ENCODE measurements around the gene ITGB7. TPM values are rescaled to one million over a fixed set of nuclear protein-coding genes. Genes with fewer than 3 reads are reported as not detected.

The ITGB7 gene
- total and polyA plus RNA-seq, 4 donors, result 0.61 to 0.79 (median 0.66) TPM

DNA sequence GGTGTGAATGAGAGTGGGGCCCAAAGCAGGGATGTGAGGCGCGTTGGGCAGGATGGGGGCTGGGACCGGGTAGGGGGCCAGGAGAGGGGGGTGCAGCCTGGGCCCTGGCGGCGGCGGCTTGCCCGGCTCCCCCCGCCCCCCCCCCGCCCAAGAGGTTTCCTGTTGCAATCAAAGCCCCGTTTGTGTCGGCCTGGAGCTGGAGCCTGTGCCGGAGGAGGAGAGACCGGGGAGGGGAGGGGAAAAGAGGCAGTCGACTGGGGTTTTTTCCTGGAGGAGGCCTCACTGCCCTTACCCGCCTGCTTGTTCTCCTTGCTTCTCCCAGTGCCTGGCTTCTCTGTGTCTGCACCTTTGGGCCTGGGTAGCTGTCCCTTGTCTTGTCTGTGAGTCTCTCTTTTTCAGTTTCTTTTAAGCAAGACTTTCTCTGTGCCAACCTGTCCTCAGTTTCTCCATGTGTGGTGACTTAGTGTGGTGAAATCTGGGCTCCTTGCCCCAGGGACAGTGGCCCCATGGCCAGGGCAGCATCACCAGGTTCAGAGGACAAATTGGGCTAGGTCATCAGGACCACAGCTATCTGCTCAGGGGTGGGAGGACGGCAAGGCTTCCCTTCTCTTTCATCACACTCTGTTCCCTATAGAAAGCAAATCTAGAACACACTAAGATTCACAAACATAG, 16.5 kb upstream of the ITGB7 start:
- WGBS (ENCODE audit: insufficient coverage), result 27% methylated on average over 8 of the region's 16 CpGs
- peak in 2 of 6 donors; percentile 57 to 79 for DNase-seq (ENCODE audit: low read depth in 4 of 6, low spot score in 6 of 6)
- peaks cover 6% of the 10 kb centered on the region for H3K36me3 ChIP-seq (ENCODE audit: control insufficient read depth, insufficient read depth, low read length)
- no peaks in the 10 kb centered on the region for H3K27me3 ChIP-seq (ENCODE audit: control insufficient read depth, insufficient read depth, low read length)
- H3K27ac ChIP-seq (ENCODE audit: low read depth, low read length), result peak overlapping the region; percentile 100
- peaks cover 65% of the 10 kb centered on the region for H3K4me1 ChIP-seq (ENCODE audit: control insufficient read depth, insufficient read depth, low read length)
- H3K4me3 ChIP-seq (ENCODE audit: low read depth, low read length), result no peak overlapping the region
- H3K9me3 ChIP-seq (ENCODE audit: control insufficient read depth, insufficient read depth, low read length), result no peaks in the 10 kb centered on the region

DNA sequence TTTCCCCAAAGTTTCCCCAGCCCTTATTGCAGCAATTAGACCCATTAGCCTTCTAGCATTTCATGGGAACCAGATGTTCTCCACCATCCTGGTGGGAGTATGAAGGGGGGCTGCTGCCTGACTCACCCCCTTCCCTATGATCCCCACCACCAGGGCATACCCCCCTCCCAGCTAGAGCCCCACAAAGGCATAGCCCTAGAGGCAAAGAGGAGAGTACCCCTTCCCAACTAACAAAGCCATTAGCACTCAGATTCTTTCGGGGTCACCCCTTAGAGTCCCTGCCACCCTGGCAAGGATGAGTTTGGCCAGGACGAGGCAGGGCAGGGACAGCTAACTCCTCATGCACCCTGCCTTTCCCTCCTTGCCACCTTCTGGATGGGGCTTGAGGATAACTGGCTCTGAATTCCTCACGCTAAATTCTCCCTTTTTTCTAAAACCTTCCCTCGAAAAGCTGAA, 15.8 kb upstream of the ITGB7 start:
- H3K9me3 ChIP-seq (ENCODE audit: control insufficient read depth, insufficient read depth, low read length), result no peaks in the 10 kb centered on the region

DNA sequence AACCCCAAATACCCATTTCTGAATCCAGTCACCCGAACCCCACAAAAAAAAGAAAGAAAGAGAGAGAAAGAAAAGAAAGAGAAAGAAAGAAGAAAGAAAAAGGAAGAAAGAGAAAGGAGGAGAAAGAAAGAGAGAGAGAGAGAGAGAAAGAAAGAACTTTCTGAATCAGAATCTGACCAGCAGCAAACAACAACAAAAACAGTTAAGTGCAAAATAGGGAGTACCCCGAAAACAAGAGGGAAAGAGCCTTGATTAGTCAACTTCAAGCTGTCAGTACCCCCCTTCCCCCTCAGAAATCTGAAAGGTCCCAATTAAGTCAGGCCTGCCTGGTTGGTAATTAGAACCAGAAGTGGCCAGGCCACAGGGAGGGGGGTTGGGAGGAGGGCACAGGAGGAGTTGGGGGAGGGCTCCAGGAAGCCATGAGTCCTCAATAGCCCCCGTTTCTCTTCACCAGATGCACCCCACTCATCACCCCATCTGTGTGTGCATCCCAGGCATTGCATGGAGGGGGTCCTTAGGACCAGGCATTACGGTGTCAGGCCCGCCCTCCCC, 15.2 kb upstream of the ITGB7 start:
- Histone ChIP-seq H3K27me3 (ENCODE audit: control insufficient read depth, insufficient read depth, low read length) (no peaks in the 10 kb centered on the region), H3K4me3 (ENCODE audit: low read depth, low read length) (no peak overlapping the region), H3K9me3 (ENCODE audit: control insufficient read depth, insufficient read depth, low read length) (no peaks in the 10 kb centered on the region), H3K4me1 (ENCODE audit: control insufficient read depth, insufficient read depth, low read length) (peaks cover 76% of the 10 kb centered on the region), H3K36me3 (ENCODE audit: control insufficient read depth, insufficient read depth, low read length) (peaks cover 2% of the 10 kb centered on the region), H3K27ac (ENCODE audit: low read depth, low read length) (peak overlapping the region; percentile 100)
- WGBS (ENCODE audit: insufficient coverage), result no CpG with 5 or more reads among the region's 5 CpGs
- DNase-seq (ENCODE audit: low read depth in 4 of 6, low spot score in 6 of 6), result no peak

More for the DNA sequence above, 15.8 kb upstream of the ITGB7 start:
- WGBS (ENCODE audit: insufficient coverage), result 22% methylated on average over 2 of the region's 4 CpGs
- peaks cover 6% of the 10 kb centered on the region for H3K36me3 ChIP-seq (ENCODE audit: control insufficient read depth, insufficient read depth, low read length)
- no peaks in the 10 kb centered on the region for H3K27me3 ChIP-seq (ENCODE audit: control insufficient read depth, insufficient read depth, low read length)
- no peak for DNase-seq (ENCODE audit: low read depth in 4 of 6, low spot score in 6 of 6)
- H3K4me3 ChIP-seq (ENCODE audit: low read depth, low read length), result no peak overlapping the region
- H3K4me1 ChIP-seq (ENCODE audit: control insufficient read depth, insufficient read depth, low read length), result peaks cover 70% of the 10 kb centered on the region
- peak overlapping the region; percentile 100 for H3K27ac ChIP-seq (ENCODE audit: low read depth, low read length)

- Histone ChIP-seq H3K9me3 (ENCODE audit: control insufficient read depth, insufficient read depth, low read length) (no peaks in the 10 kb centered on the region), H3K4me3 (ENCODE audit: low read depth, low read length) (peak overlapping the region; percentile 79), H3K27ac (ENCODE audit: low read depth, low read length) (peak overlapping the region; percentile 100), H3K27me3 (ENCODE audit: control insufficient read depth, insufficient read depth, low read length) (no peaks in the 10 kb centered on the region), H3K36me3 (ENCODE audit: control insufficient read depth, insufficient read depth, low read length) (no peaks in the 10 kb centered on the region), H3K4me1 (ENCODE audit: control insufficient read depth, insufficient read depth, low read length) (peaks cover 84% of the 10 kb centered on the region)
- under 1% methylated on average over 59 of the region's 72 CpGs for whole genome bisulfite sequencing (ENCODE audit: insufficient coverage)
- peak in 3 of 6 donors; percentile 47 to 85 (median 60) for DNase-seq (ENCODE audit: low read depth in 4 of 6, low spot score in 6 of 6)
These were observed 14.4 kb upstream of the ITGB7 start for GRCh38 chr12:53221203-53222080.

- Histone ChIP-seq H3K9me3 (ENCODE audit: control insufficient read depth, insufficient read depth, low read length) (no peaks in the 10 kb centered on the region), H3K4me3 (ENCODE audit: low read depth, low read length) (peak overlapping the region; percentile 79), H3K27me3 (ENCODE audit: control insufficient read depth, insufficient read depth, low read length) (no peaks in the 10 kb centered on the region), H3K27ac (ENCODE audit: low read depth, low read length) (peak overlapping the region; percentile 100), H3K36me3 (ENCODE audit: control insufficient read depth, insufficient read depth, low read length) (no peaks in the 10 kb centered on the region), H3K4me1 (ENCODE audit: control insufficient read depth, insufficient read depth, low read length) (peaks cover 81% of the 10 kb centered on the region)
- peak in 2 of 6 donors; percentile 80 to 91 for DNase-seq (ENCODE audit: low read depth in 4 of 6, low spot score in 6 of 6)
- WGBS (ENCODE audit: insufficient coverage), result under 1% methylated on average over 31 of the region's 42 CpGs
These were observed 13.7 kb upstream of the ITGB7 start for GRCh38 chr12:53220694-53221202.

DNA sequence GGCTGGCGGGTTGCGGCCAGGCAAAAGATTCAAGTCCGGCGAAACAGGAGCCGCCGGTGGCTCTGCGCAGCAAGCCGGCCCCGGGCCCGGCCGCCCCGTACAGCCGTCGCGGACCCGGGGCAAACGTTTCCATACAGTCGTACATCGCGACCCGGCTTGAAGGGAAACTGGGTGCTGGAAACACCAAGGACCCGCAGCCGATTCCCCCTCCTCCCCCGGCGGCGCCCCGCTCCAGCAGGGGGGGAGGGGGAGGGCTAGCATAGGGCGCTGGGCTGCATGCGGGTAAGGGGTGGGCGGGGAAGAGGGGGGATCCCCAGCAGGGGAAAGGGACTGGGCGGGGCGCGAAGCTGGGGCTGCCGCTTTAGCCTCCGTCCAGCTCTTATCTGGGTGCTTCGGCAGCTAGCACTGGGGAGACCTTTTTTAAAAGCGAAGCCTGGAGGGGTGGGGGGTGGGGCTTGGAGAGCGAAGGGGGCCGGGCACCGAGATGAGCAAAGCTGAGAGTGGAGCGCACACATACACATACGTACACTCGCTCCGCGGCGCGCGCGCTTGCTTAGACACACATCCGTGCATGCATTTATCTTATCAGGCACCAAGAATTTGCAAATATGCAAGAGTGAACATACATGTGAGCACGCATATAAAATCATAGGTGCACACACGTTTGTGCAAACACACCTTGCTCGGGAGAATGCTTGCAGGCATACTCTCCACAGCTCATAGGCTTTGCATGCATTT, 13.1 kb upstream of the ITGB7 start:
- Histone ChIP-seq H3K27me3 (ENCODE audit: control insufficient read depth, insufficient read depth, low read length) (no peaks in the 10 kb centered on the region), H3K4me3 (ENCODE audit: low read depth, low read length) (peak overlapping the region; percentile 79), H3K4me1 (ENCODE audit: control insufficient read depth, insufficient read depth, low read length) (peaks cover 80% of the 10 kb centered on the region), H3K9me3 (ENCODE audit: control insufficient read depth, insufficient read depth, low read length) (no peaks in the 10 kb centered on the region), H3K36me3 (ENCODE audit: control insufficient read depth, insufficient read depth, low read length) (peaks cover 2% of the 10 kb centered on the region), H3K27ac (ENCODE audit: low read depth, low read length) (peak overlapping the region; percentile 100)
- DNase-seq (ENCODE audit: low read depth in 4 of 6, low spot score in 6 of 6), result peak in 4 of 6 donors; percentile 51 to 91 (median 87)
- 1% methylated on average over 40 of the region's 53 CpGs for WGBS (ENCODE audit: insufficient coverage)

- peaks cover 6% of the 10 kb centered on the region for H3K36me3 ChIP-seq (ENCODE audit: control insufficient read depth, insufficient read depth, low read length)
- peak overlapping the region; percentile 79 for H3K4me3 ChIP-seq (ENCODE audit: low read depth, low read length)
- peaks cover 75% of the 10 kb centered on the region for H3K4me1 ChIP-seq (ENCODE audit: control insufficient read depth, insufficient read depth, low read length)
- WGBS (ENCODE audit: insufficient coverage), result 11% methylated on average over 26 of the region's 27 CpGs
- H3K27ac ChIP-seq (ENCODE audit: low read depth, low read length), result peak overlapping the region; percentile 100
- H3K9me3 ChIP-seq (ENCODE audit: control insufficient read depth, insufficient read depth, low read length), result no peaks in the 10 kb centered on the region
- H3K27me3 ChIP-seq (ENCODE audit: control insufficient read depth, insufficient read depth, low read length), result no peaks in the 10 kb centered on the region
- peak in 1 of 6 donors; percentile 50 for DNase-seq (ENCODE audit: low read depth in 4 of 6, low spot score in 6 of 6)
These were observed 12.4 kb upstream of the ITGB7 start for GRCh38 chr12:53219292-53219955.

DNA sequence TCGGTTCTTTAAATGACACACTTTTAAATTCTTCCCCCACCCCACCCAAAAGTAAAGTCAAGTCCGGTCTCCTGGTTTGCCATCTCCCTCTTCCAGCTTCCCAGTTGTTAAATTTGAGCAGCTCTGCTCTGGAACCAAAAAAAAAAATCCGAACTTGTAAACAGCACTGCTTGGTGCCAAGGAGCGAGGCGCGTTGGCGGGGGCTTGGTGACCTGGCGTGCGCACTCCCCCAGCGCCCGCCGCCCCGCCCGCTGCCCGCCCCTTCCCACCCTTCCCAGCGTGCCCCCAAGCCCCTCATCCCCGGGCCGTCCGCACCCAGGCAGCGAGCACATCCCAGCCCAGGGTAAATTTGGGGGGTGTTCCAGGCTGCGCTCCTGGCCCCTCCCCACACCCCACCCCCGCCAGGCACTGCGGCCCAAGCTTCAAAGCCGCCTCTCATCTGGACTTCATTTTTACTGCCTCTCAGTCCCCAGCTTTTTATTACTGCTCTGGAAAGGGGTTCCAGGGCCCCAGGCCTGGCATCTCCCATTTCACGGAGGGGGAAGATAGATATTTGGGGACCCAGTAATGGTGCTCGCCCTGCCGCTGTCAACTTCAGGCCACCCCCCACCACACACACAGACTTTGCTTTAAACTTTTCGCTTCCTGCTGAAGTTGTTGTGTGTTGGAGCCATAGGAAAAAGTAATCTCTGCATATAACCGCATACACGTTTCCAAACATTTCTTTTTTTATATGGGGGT, 11.7 kb upstream of the ITGB7 start:
- peak overlapping the region; percentile 100 for H3K27ac ChIP-seq (ENCODE audit: low read depth, low read length)
- H3K4me3 ChIP-seq (ENCODE audit: low read depth, low read length), result peak overlapping the region; percentile 79
- H3K36me3 ChIP-seq (ENCODE audit: control insufficient read depth, insufficient read depth, low read length), result peaks cover 6% of the 10 kb centered on the region
- no peak for DNase-seq (ENCODE audit: low read depth in 4 of 6, low spot score in 6 of 6)
- H3K4me1 ChIP-seq (ENCODE audit: control insufficient read depth, insufficient read depth, low read length), result peaks cover 68% of the 10 kb centered on the region
- no peaks in the 10 kb centered on the region for H3K9me3 ChIP-seq (ENCODE audit: control insufficient read depth, insufficient read depth, low read length)
- no peaks in the 10 kb centered on the region for H3K27me3 ChIP-seq (ENCODE audit: control insufficient read depth, insufficient read depth, low read length)
- 22% methylated on average over 13 of the region's 30 CpGs for WGBS (ENCODE audit: insufficient coverage)

Data from spinal cord (tissue), 10 donors.